Measurements from ENCODE around the gene RSAD1.

GRCh38 chr17:50439008-50439407, 39.7 kb upstream of the RSAD1 start:
- TF ChIP-seq, protein P1, sequence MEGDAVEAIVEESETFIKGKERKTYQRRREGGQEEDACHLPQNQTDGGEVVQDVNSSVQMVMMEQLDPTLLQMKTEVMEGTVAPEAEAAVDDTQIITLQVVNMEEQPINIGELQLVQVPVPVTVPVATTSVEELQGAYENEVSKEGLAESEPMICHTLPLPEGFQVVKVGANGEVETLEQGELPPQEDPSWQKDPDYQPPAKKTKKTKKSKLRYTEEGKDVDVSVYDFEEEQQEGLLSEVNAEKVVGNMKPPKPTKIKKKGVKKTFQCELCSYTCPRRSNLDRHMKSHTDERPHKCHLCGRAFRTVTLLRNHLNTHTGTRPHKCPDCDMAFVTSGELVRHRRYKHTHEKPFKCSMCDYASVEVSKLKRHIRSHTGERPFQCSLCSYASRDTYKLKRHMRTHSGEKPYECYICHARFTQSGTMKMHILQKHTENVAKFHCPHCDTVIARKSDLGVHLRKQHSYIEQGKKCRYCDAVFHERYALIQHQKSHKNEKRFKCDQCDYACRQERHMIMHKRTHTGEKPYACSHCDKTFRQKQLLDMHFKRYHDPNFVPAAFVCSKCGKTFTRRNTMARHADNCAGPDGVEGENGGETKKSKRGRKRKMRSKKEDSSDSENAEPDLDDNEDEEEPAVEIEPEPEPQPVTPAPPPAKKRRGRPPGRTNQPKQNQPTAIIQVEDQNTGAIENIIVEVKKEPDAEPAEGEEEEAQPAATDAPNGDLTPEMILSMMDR (IDR thresholded peaks at IDR 0.05) = no peak
- TF ChIP-seq ZFX (IDR thresholded peaks at IDR 0.05; ENCODE audit: borderline replicate concordance) = no peak
